SK-N-SH (cell line): ENCODE measurements around the gene DAB1. TPM values are rescaled to one million over a fixed set of nuclear protein-coding genes. Genes with fewer than 3 reads are reported as not detected.
A peak's percentile ranks its signal among the peaks of the same experiment; 100 is the strongest.

ENCODE experiments used
- CTCF ChIA-PET: fragments of 300-600, 350-600 bp; formaldehyde crosslinking; extraction: SDS; loops from one replicate; lab custom pipeline; 2021; lab: Yijun Ruan, JAX
- POLR2A ChIA-PET: fragments of 350-600 bp; sonication (Branson Sonifier 250); formaldehyde crosslinking; extraction: SDS; loops from one replicate; lab custom pipeline; 2020; ENCODE audit warnings: antibody characterized with exemption, inconsistent platforms; lab: Yijun Ruan, JAX
- DNase-seq: peaks from one replicate; pipeline ENCODE4 v3.0.0; 2012
- H2AFZ ChIP-seq: fragments of 200-600 bp; sonication (generic); 2 replicates; pipeline ENCODE4 v1.8.1; 2016; ENCODE audit warnings: antibody characterized with exemption, mild to moderate bottlenecking, low read depth
- H3F3A ChIP-seq: fragments of 200-600 bp; sonication (generic); replicated peaks from 2 replicates; pipeline ENCODE3; 2016; ENCODE audit warnings: antibody characterized with exemption, mild to moderate bottlenecking; ENCODE audit not compliant: insufficient read depth
- H3K27ac ChIP-seq, 2 experiments: fragments of 200-500 bp in 1 of 2; fragments of 200-600 bp in 1 of 2; sonication (Bioruptor generic) in 1 of 2; sonication (generic), shearing (Covaris generic) in 1 of 2; 2 replicates each; pipeline versions ENCODE4 v1.5.1 to v1.6.1; 2014 to 2016; ENCODE audit warnings: low read depth in 2 of 2, inconsistent platforms in 1 of 2, low read length in 1 of 2, mild to moderate bottlenecking in 1 of 2, mixed read lengths in 1 of 2
- H3K27me3 ChIP-seq: fragments of 200-600 bp; sonication (generic), shearing (Covaris generic); 2 replicates; pipeline ENCODE4 v1.6.1; 2016; ENCODE audit warnings: mixed run types; ENCODE audit not compliant: insufficient read depth
- H3K36me3 ChIP-seq, 2 experiments: fragments of 200-500 bp in 1 of 2; fragments of 200-600 bp in 1 of 2; sonication (Bioruptor generic) in 1 of 2; sonication (generic) in 1 of 2; replicated peaks in 1 of 2; 2 replicates each; pipeline versions ENCODE3 to v1.5.1; 2014 to 2016; ENCODE audit warnings: low read length in 1 of 2, mild to moderate bottlenecking in 1 of 2; ENCODE audit not compliant: insufficient read depth in 2 of 2, control insufficient read depth in 1 of 2
- H3K4me1 ChIP-seq, 2 experiments: fragments of 200-500 bp in 1 of 2; fragments of 200-600 bp in 1 of 2; sonication (Bioruptor generic) in 1 of 2; sonication (generic), shearing (Covaris generic) in 1 of 2; 2 replicates each; pipeline versions ENCODE4 v1.5.1 to v1.6.1; 2014 to 2016; ENCODE audit warnings: low read depth in 1 of 2, low read length in 1 of 2, mixed run types in 1 of 2; ENCODE audit not compliant: insufficient read depth in 2 of 2, control insufficient read depth in 1 of 2
- H3K4me2 ChIP-seq: fragments of 200-600 bp; sonication (generic), shearing (Covaris generic); 2 replicates; pipeline ENCODE4 v1.6.1; 2017; ENCODE audit warnings: mixed run types
- H3K4me3 ChIP-seq, 2 experiments: fragments of 200-500 bp in 1 of 2; fragments of 200-600 bp in 1 of 2; sonication (Bioruptor generic) in 1 of 2; sonication (generic), shearing (Covaris generic) in 1 of 2; 2 replicates each; pipeline versions ENCODE4 v1.5.1 to v1.8.1; 2014 to 2016; ENCODE audit warnings: low read depth in 2 of 2, inconsistent platforms in 1 of 2, low read length in 1 of 2, mild to moderate bottlenecking in 1 of 2, mixed read lengths in 1 of 2, moderate library complexity in 1 of 2
- H3K79me2 ChIP-seq: fragments of 200-600 bp; sonication (generic); 2 replicates; pipeline ENCODE4 v1.8.1; 2017; ENCODE audit warnings: mild to moderate bottlenecking; ENCODE audit not compliant: insufficient read depth
- H3K9ac ChIP-seq: fragments of 200-600 bp; sonication (generic); 2 replicates; pipeline ENCODE4 v1.6.1; 2017; ENCODE audit warnings: mixed run types
- H3K9me2 ChIP-seq: fragments of 200-600 bp; sonication (generic); 2 replicates; pipeline ENCODE4 v1.6.1; 2017; ENCODE audit warnings: mixed run types
- H3K9me3 ChIP-seq: fragments of 200-600 bp; sonication (generic); 2 replicates; pipeline ENCODE4 v1.6.1; 2017; ENCODE audit warnings: mixed run types, mild to moderate bottlenecking, moderate library complexity
- H4K20me1 ChIP-seq: fragments of 200-600 bp; sonication (generic); 2 replicates; pipeline ENCODE4 v1.6.1; 2017; ENCODE audit warnings: mild to moderate bottlenecking, mixed run types; ENCODE audit not compliant: insufficient read depth
- ELF1 ChIP-seq: IDR thresholded peaks from 2 replicates; pipeline ENCODE4 v1.4.0; 2012
- EP300 ChIP-seq, 2 experiments: IDR thresholded peaks; 2 replicates each; pipeline versions ENCODE4 v1.4.0 to v1.6.1; 2012; ENCODE audit warnings: borderline replicate concordance in 1 of 2, low read depth in 1 of 2, low read length in 1 of 2
- EZH2phosphoT487 ChIP-seq: fragments of 200-600 bp; sonication (generic); IDR thresholded peaks from 2 replicates; pipeline ENCODE4 v1.6.1; 2017; ENCODE audit warnings: low read depth, mixed run types, mild to moderate bottlenecking, antibody characterized with exemption, moderate library complexity, borderline replicate concordance
- FOXM1 ChIP-seq: IDR thresholded peaks from 2 replicates; pipeline ENCODE4 v1.4.0; 2012; ENCODE audit warnings: low read depth, mild to moderate bottlenecking
- GABPA ChIP-seq: IDR thresholded peaks from 2 replicates; pipeline ENCODE4 v1.4.0; 2012; ENCODE audit warnings: low read depth, mild to moderate bottlenecking
- IRF3 ChIP-seq: fragments of 150-350 bp; IDR thresholded peaks from 2 replicates; pipeline ENCODE4 v1.6.1; 2016; ENCODE audit warnings: mild to moderate bottlenecking, low read depth, low read length
- JUND ChIP-seq: IDR thresholded peaks from 2 replicates; pipeline ENCODE4 v1.4.0; 2012
- NRF1 ChIP-seq: IDR thresholded peaks from 2 replicates; pipeline ENCODE4 v1.6.1; 2012; ENCODE audit warnings: low read depth, mild to moderate bottlenecking, low read length
- POLR2AphosphoS5 ChIP-seq: IDR thresholded peaks from 2 replicates; pipeline ENCODE4 v1.6.1; 2012; ENCODE audit warnings: low read depth, low read length
- RAD21 ChIP-seq: IDR thresholded peaks from 2 replicates; pipeline ENCODE4 v1.6.1; 2012; ENCODE audit warnings: mild to moderate bottlenecking, low read length
- RFX5 ChIP-seq: IDR thresholded peaks from 2 replicates; pipeline ENCODE4 v1.6.1; 2012; ENCODE audit warnings: mild to moderate bottlenecking, improper control_type of control experiment, low read length
- TAF1 ChIP-seq: IDR thresholded peaks from 2 replicates; pipeline ENCODE4 v1.6.1; 2012; ENCODE audit warnings: low read depth, mild to moderate bottlenecking, low read length, moderate library complexity, borderline replicate concordance
- TCF12 ChIP-seq: IDR thresholded peaks from 2 replicates; pipeline ENCODE4 v1.4.0; 2012
- USF1 ChIP-seq: IDR thresholded peaks from 2 replicates; pipeline ENCODE4 v1.4.0; 2012; ENCODE audit warnings: low read depth, borderline replicate concordance
- WGBS: methylation state at CpG from one replicate; pipeline ENCODE4 v1.1.6; 2017; ENCODE audit warnings: low lambda C conversion rate; 5-methylcytosine and 5-hydroxymethylcytosine counted together
- polyA plus RNA-seq, 3 experiments: library from polyadenylated mRNA; depleted of rRNA; stranded (reverse); fragments of >200 nt; gene quantifications; 2 replicates each; pipeline ENCODE4 v1.2.3, GENCODE V29; 2012
- TF ChIP-seq, protein P1 (sequence below): IDR thresholded peaks from 2 replicates; pipeline ENCODE4 v1.6.1; 2012; ENCODE audit warnings: mild to moderate bottlenecking, low read depth, low read length, moderate library complexity
- TF ChIP-seq, protein P2 (sequence below): IDR thresholded peaks from 2 replicates; pipeline ENCODE4; 2012
- TF ChIP-seq, protein P3 (sequence below): IDR thresholded peaks from 2 replicates; pipeline ENCODE4 v1.4.0; 2012; ENCODE audit warnings: low read depth
- TF ChIP-seq, protein P4 (sequence below): IDR thresholded peaks from 2 replicates; pipeline ENCODE4 v1.4.0; 2012; ENCODE audit warnings: low read depth, borderline replicate concordance

The DAB1 gene
- polyA plus RNA-seq, 1 of the 3 experiments (the other 2 are of a cell fraction) = 2.9 TPM

DNA sequence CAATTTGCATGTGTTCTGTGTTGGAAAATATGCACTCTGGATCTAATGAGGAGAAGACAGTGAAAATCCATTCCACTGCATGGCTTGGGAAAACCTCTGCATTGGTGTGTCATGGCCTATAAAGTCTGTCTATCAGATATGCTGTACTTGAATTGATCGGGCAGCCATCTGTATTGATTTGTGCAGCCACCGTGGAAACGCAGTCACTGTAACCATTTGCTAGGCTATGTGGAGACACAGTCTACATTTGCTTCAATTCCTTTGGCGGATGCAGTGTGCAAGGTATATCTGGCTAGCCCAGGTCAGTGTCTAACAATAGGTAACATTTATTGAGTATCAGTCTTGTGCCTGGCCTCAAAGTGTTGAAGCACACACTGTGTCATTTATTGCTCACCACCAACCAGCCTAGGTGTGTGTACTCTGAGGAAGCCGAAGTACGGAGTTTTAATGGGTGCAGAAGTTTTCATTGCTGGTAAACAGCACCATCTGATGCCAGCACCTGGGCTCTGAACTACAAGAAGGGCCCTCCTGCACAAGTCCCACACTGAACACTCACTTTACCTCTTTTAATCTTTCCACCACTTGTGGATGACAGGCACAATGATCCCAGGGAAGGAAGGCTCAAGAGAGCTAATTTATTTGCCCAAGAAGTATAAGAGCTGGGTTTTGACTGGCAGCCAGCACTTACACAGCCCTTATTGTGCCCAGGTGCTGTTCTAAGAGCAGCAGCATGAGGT is 83.4 kb downstream of the DAB1 start:
- no peak overlapping the region for H3K4me2 ChIP-seq
- no peak overlapping the region for H2AFZ ChIP-seq
- no peaks in the 10 kb centered on the region for H4K20me1 ChIP-seq
- CTCF ChIA-PET = no interaction called here
- H3K4me3 ChIP-seq = no peak overlapping the region
- no peaks in the 10 kb centered on the region for H3K4me1 ChIP-seq
- H3K27ac ChIP-seq = no peak overlapping the region
- DNase-seq = peak; percentile 7
- peak; percentile 13; the same call in 1 of the 2 replicates for TF ChIP-seq RAD21
- no peak for TF ChIP-seq IRF3
- H3K9me3 ChIP-seq = no peaks in the 10 kb centered on the region
- H3K36me3 ChIP-seq = no peaks in the 10 kb centered on the region
- no peaks in the 10 kb centered on the region for H3F3A ChIP-seq
- 83% methylated on average over 4 of the region's 6 CpGs for WGBS
- no peaks in the 10 kb centered on the region for H3K79me2 ChIP-seq
- no peak overlapping the region for H3K9ac ChIP-seq
- no peaks in the 10 kb centered on the region for H3K27me3 ChIP-seq
- POLR2A ChIA-PET = no interaction called here
- H3K9me2 ChIP-seq = no peaks in the 10 kb centered on the region

GRCh38 chr1:57337623-57338022 is 86.2 kb downstream of the DAB1 start:
- Histone ChIP-seq H3K27me3 (no peaks in the 10 kb centered on the region), H4K20me1 (no peaks in the 10 kb centered on the region), H3K36me3 (no peaks in the 10 kb centered on the region), H3F3A (no peaks in the 10 kb centered on the region), H3K4me2 (no peak overlapping the region), H2AFZ (no peak overlapping the region), H3K9me3 (no peaks in the 10 kb centered on the region), H3K79me2 (no peaks in the 10 kb centered on the region), H3K9ac (no peak overlapping the region), H3K9me2 (no peaks in the 10 kb centered on the region), H3K4me1 (no peaks in the 10 kb centered on the region), H3K4me3 (no peak overlapping the region), H3K27ac (no peak overlapping the region)
- WGBS = 59% methylated on average over 3 of the region's 3 CpGs
- POLR2A ChIA-PET = no interaction called here
- DNase-seq = no peak
- CTCF ChIA-PET = no interaction called here
- TF ChIP-seq, protein P1, sequence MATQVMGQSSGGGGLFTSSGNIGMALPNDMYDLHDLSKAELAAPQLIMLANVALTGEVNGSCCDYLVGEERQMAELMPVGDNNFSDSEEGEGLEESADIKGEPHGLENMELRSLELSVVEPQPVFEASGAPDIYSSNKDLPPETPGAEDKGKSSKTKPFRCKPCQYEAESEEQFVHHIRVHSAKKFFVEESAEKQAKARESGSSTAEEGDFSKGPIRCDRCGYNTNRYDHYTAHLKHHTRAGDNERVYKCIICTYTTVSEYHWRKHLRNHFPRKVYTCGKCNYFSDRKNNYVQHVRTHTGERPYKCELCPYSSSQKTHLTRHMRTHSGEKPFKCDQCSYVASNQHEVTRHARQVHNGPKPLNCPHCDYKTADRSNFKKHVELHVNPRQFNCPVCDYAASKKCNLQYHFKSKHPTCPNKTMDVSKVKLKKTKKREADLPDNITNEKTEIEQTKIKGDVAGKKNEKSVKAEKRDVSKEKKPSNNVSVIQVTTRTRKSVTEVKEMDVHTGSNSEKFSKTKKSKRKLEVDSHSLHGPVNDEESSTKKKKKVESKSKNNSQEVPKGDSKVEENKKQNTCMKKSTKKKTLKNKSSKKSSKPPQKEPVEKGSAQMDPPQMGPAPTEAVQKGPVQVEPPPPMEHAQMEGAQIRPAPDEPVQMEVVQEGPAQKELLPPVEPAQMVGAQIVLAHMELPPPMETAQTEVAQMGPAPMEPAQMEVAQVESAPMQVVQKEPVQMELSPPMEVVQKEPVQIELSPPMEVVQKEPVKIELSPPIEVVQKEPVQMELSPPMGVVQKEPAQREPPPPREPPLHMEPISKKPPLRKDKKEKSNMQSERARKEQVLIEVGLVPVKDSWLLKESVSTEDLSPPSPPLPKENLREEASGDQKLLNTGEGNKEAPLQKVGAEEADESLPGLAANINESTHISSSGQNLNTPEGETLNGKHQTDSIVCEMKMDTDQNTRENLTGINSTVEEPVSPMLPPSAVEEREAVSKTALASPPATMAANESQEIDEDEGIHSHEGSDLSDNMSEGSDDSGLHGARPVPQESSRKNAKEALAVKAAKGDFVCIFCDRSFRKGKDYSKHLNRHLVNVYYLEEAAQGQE = no peak
- no peak for TF ChIP-seq TCF12
- no peak for TF ChIP-seq FOXM1
- TF ChIP-seq, protein P2, sequence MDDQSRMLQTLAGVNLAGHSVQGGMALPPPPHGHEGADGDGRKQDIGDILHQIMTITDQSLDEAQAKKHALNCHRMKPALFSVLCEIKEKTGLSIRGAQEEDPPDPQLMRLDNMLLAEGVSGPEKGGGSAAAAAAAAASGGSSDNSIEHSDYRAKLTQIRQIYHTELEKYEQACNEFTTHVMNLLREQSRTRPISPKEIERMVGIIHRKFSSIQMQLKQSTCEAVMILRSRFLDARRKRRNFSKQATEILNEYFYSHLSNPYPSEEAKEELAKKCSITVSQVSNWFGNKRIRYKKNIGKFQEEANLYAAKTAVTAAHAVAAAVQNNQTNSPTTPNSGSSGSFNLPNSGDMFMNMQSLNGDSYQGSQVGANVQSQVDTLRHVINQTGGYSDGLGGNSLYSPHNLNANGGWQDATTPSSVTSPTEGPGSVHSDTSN = no peak
- no peak for TF ChIP-seq ELF1
- TF ChIP-seq EZH2phosphoT487 = no peak
- no peak for TF ChIP-seq RFX5
- no peak for TF ChIP-seq USF1
- TF ChIP-seq POLR2AphosphoS5 = no peak
- no peak for TF ChIP-seq JUND
- TF ChIP-seq EP300 (IDR thresholded peaks at IDR 0.05; ENCODE audit: borderline replicate concordance in 1 of 2, low read depth in 1 of 2, low read length in 1 of 2) = no peak
- TF ChIP-seq NRF1 = no peak
- TF ChIP-seq TAF1 = no peak
- TF ChIP-seq, protein P3, sequence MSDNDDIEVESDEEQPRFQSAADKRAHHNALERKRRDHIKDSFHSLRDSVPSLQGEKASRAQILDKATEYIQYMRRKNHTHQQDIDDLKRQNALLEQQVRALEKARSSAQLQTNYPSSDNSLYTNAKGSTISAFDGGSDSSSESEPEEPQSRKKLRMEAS = no peak
- TF ChIP-seq, protein P4, sequence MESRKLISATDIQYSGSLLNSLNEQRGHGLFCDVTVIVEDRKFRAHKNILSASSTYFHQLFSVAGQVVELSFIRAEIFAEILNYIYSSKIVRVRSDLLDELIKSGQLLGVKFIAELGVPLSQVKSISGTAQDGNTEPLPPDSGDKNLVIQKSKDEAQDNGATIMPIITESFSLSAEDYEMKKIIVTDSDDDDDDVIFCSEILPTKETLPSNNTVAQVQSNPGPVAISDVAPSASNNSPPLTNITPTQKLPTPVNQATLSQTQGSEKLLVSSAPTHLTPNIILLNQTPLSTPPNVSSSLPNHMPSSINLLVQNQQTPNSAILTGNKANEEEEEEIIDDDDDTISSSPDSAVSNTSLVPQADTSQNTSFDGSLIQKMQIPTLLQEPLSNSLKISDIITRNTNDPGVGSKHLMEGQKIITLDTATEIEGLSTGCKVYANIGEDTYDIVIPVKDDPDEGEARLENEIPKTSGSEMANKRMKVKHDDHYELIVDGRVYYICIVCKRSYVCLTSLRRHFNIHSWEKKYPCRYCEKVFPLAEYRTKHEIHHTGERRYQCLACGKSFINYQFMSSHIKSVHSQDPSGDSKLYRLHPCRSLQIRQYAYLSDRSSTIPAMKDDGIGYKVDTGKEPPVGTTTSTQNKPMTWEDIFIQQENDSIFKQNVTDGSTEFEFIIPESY = no peak
- TF ChIP-seq GABPA = no peak
